Kidney epithelial cell (primary cell): ENCODE data around the gene MYPOP. TPM values are rescaled to one million over a fixed set of nuclear protein-coding genes. Genes with fewer than 3 reads are reported as not detected.

Experiments
- DNase-seq: peaks from one replicate; pipeline ENCODE4 v3.0.0-alpha.2; 2010; ENCODE audit warnings: low read depth
- H3K27me3 ChIP-seq: 2 replicates; pipeline ENCODE4 v1.6.0; 2011; ENCODE audit warnings: low read length; ENCODE audit not compliant: control insufficient read depth, insufficient read depth
- H3K36me3 ChIP-seq: 2 replicates; pipeline ENCODE4 v1.5.1; 2011; ENCODE audit warnings: low read length; ENCODE audit not compliant: control insufficient read depth, insufficient read depth
- H3K4me3 ChIP-seq: 2 replicates; pipeline ENCODE4 v1.5.1; 2011; ENCODE audit warnings: low read depth, mild to moderate bottlenecking, control low read depth, low read length
- total RNA-seq: library from RNA; depleted of rRNA; stranded (reverse); fragments of >200 nt; gene quantifications from 2 replicates; pipeline ENCODE4 v1.2.3, GENCODE V29; 2015
- TF ChIP-seq, protein P1 (sequence below): IDR thresholded peaks from 2 replicates; pipeline ENCODE4 v1.5.1; 2011; ENCODE audit warnings: mild to moderate bottlenecking, moderate library complexity, low read length, control low read depth, inconsistent platforms; ENCODE audit not compliant: insufficient read depth, poor library complexity, severe bottlenecking

Gene MYPOP
- total RNA-seq, 1 donor from 2014 or later = 3.0 TPM

DNA sequence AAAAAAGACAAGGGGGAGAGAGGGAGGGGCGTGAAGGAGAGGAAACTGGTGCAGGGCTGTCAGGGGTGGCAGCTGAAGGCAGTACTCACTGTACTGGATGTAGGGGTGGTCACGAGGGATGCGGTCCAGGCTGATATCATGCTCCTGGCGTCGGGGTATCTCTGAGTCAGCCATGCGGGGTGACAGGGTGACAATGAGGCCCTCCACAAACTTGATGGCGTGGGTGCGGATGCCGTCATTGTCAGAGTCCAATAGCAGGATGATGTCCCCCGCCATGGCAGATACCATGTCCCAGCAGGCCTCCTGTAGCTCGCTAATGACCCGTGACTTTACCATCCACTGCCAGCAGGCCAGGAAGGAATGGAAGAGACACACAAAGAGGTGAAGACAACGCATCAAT, 54.8 kb downstream of the MYPOP start:
- H3K36me3 ChIP-seq = peaks cover 1% of the 10 kb centered on the region
- TF ChIP-seq, protein P1, sequence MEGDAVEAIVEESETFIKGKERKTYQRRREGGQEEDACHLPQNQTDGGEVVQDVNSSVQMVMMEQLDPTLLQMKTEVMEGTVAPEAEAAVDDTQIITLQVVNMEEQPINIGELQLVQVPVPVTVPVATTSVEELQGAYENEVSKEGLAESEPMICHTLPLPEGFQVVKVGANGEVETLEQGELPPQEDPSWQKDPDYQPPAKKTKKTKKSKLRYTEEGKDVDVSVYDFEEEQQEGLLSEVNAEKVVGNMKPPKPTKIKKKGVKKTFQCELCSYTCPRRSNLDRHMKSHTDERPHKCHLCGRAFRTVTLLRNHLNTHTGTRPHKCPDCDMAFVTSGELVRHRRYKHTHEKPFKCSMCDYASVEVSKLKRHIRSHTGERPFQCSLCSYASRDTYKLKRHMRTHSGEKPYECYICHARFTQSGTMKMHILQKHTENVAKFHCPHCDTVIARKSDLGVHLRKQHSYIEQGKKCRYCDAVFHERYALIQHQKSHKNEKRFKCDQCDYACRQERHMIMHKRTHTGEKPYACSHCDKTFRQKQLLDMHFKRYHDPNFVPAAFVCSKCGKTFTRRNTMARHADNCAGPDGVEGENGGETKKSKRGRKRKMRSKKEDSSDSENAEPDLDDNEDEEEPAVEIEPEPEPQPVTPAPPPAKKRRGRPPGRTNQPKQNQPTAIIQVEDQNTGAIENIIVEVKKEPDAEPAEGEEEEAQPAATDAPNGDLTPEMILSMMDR = no peak

DNA sequence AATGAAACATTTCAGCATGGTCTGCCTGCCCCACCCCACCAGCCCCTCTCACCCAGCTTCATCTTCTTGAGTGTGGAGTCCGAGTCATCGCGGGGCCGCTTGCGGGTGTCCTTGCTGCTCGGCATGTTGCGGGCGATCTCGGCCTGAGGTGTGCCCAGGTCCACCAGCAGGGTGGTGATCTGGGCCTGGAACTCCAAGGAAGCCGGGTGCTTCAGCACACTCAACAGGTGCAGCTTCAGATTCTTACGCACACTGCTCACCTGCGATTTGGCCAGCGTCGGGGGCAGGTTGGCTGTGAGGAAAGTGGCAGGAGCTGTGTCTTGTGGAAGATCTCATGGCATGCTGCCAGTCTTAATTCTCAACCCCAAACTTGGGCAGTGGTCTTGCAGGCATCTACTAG, 60.2 kb downstream of the MYPOP start:
- TF ChIP-seq, protein P1 = no peak
- no peak for DNase-seq
- Histone ChIP-seq H3K36me3 (peaks cover 6% of the 10 kb centered on the region), H3K4me3 (no peak overlapping the region), H3K27me3 (no peaks in the 10 kb centered on the region)

More for the DNA sequence above, 54.8 kb downstream of the MYPOP start:
- Histone ChIP-seq H3K4me3 (no peak overlapping the region), H3K27me3 (no peaks in the 10 kb centered on the region)
- DNase-seq = no peak

Other genes with a start within 250 kb of the MYPOP start
- gene GIPR, start 234.4 kb downstream of the MYPOP start, total RNA-seq = 0.46 TPM in 1 of 2 replicates, not detected in the other
- gene SNRPD2, start 210.7 kb downstream of the MYPOP start, total RNA-seq = 177 and 219 TPM in 2 replicates
- 15.6 and 26.2 TPM in 2 replicates for gene QPCTL, start 209.9 kb downstream of the MYPOP start, total RNA-seq
- gene FBXO46, start 171.7 kb downstream of the MYPOP start, total RNA-seq = 13.0 and 15.8 TPM in 2 replicates
- gene MEIOSIN, start 169.2 kb downstream of the MYPOP start, total RNA-seq = not detected in 2 replicates
- 11.7 and 16.9 TPM in 2 replicates for gene SIX5, start 133.4 kb downstream of the MYPOP start, total RNA-seq
- 17.7 and 17.8 TPM in 2 replicates for gene DMPK, start 120.1 kb downstream of the MYPOP start, total RNA-seq
- gene DMWD, start 109.8 kb downstream of the MYPOP start, total RNA-seq = 29.9 and 35.8 TPM in 2 replicates
- not detected in 2 replicates for gene RSPH6A, start 87.3 kb downstream of the MYPOP start, total RNA-seq
- 32.2 and 52.0 TPM in 2 replicates for gene SYMPK, start 39.5 kb downstream of the MYPOP start, total RNA-seq
- 0.14 and 0.50 TPM in 2 replicates for gene FOXA3, start 38.3 kb downstream of the MYPOP start, total RNA-seq
- 32.9 and 36.4 TPM in 2 replicates for gene IRF2BP1, start 16.5 kb downstream of the MYPOP start, total RNA-seq
- not detected in 2 replicates for gene NANOS2, start 12.2 kb upstream of the MYPOP start, total RNA-seq
- under 0.01 TPM in 1 of 2 replicates, not detected in the other for gene NOVA2, start 71.3 kb upstream of the MYPOP start, total RNA-seq
- gene CCDC61, start 92.9 kb upstream of the MYPOP start, total RNA-seq = 7.1 and 9.7 TPM in 2 replicates
- gene PGLYRP1, start 120.4 kb upstream of the MYPOP start, total RNA-seq = not detected in 2 replicates
- gene IGFL4, start 138.4 kb upstream of the MYPOP start, total RNA-seq = not detected in 2 replicates
- not detected in 2 replicates for gene IGFL3, start 222.1 kb upstream of the MYPOP start, total RNA-seq
- not detected in 2 replicates for gene IGFL2, start 245.6 kb upstream of the MYPOP start, total RNA-seq